Measurements from ENCODE around the gene VDR.

Gene VDR

DNA sequence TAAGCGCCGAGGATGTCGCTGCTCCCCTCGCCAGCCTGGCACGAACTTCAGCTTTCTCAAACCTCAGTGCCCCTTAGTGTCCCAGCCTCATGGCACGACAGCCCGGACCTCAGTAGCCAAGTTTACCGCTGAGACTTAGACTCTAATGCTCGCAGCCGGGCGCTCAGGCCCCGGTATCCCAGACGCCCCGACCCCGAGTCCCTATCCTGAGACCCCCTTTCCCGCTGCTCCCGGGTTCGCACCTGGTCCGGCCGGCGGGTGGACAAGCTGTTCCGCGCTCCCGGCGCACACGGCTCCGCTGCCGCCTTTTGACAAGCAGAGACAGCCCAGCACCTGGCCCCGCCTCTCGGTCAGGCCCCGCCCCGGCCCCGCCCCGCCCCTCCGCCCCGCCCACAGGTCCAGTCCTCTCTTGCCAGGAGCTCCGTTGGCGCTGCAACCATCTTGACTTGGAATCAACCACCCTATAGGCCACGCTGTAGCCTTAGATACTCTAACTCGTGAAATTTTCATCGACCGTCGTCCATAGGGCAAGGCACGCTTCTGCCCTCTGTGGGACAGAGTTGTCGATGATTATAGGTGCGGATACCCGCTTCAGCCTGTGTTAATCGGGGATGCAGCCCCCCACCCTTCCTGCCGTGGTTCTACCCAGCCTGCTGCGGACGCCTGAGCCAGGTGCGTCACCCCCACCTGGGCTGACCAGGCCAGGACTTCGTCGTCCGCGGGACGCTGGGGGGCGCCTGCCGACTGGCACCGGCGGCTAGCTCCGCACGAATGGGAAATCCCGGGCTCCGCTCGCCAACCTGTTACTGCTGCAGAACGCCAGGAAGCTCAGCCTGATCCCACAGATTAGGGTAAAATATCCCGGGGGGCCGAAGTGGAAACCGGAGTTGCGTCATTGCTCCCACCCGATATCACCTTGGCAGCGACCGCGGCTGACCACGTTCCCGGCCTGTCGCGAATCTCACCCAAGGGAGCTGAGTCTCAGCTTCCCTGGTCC lies at the start of gene VDR:
TSS of gene VDR (minus strand) at position 282 of the 997 bp plus-strand sequence. CDS start 25,881 bp downstream, outside the sequence.
- DNase-seq = peak; percentile 81
- in situ Hi-C loops (cut with MboI; ENCODE audit: low pct_unique_long_range_greater_than_20kb, low sequenced_read_pairs) = no loop called here

DNA sequence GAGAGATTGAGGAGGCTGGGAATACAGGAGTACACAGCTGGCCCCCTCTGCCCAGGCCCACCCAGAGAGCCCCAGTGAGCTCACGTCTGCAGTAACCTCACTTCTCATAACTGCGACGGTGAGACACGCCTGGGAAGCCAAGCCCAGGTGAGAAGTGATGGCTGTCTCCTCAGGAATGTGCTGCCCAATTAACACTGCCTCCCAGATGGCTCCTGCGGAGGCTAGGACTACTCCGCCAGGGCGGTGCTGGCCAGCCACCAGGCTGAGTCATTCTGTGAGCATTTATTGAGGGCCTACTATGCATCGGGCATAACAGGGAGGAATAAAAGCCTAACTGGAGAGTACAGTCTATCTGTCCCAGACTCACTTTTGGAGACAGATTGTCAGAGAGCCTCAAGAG lies 49.3 kb upstream of the VDR start:
- no peak for DNase-seq
- in situ Hi-C loops (cut with MboI; ENCODE audit: low pct_unique_long_range_greater_than_20kb, low sequenced_read_pairs) = no loop called here

DNA sequence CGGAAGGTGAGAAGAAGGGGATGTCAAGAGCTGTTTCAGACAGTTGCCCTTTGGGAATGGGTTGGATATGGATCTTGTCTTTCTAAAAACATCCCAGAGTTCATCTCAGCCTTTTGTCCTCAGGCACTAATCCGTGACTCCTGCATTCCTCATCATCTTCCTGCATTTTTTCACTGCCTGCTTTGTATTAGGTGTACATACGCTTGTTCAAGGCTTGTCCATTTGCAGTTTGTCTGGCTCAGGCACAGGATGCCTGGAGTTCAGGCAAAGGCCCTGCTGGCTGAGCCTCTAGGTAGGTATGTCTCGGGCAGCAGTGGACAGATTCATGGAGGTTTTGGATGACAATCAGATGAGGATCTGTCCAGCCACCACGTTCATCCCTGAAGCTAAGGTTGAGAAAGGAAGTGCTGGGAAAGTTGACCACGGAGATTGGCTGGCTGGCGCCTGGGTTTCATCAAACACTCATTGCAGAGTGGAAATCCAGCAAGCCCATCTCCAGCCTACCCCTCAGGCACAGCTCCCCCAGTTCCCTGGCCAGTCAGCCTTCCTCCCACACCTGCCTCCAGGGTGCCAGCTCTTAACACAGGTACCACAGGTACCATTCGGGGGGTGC lies 46.2 kb upstream of the VDR start:
- DNase-seq = no peak
- in situ Hi-C loops (cut with MboI; ENCODE audit: low pct_unique_long_range_greater_than_20kb, low sequenced_read_pairs) = no loop called here

DNA sequence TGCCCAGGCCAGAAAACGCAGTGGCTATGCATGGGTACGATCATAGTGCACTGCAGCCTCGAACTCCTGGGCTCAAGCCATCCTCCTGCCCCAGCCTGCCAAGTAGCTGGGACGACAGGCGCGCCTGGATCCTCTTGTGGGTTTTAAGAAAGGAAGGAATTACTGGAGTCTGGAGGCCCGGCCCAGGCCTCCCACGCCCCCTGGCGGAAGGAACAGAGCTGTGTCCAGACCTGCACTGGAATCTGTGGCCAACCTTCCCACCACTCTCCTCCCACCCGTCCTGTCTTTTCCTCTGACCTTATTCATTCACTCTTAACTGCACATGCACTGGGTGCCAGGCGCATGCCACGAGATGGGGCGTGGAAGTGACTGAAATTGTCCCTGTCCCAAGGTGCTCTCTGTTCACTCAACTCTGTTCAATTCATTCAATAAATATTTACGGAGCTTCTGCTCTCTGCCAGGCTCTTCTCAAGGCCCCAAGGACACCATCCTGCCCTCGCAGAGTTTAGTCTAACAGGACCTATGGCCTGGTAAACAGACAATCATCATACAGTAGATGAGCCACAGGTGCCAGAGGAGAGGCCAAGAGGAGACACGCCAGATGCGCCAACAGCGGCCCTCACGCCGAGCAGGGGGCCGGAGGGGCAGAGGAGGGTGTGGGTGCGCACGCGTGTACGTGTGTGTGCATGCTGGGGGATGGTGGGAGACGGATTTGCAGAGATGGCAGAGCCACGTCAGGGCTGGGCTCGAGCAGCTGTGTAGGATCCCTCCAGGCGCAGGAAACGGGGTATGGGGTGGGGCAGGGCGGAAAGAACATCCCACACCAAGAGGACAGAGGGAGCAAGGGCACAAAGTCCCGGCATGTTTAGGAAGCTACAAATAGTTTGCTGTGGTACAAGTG lies 44.9 kb upstream of the VDR start:
- in situ Hi-C loops (cut with MboI; ENCODE audit: low pct_unique_long_range_greater_than_20kb, low sequenced_read_pairs) = no loop called here

DNA sequence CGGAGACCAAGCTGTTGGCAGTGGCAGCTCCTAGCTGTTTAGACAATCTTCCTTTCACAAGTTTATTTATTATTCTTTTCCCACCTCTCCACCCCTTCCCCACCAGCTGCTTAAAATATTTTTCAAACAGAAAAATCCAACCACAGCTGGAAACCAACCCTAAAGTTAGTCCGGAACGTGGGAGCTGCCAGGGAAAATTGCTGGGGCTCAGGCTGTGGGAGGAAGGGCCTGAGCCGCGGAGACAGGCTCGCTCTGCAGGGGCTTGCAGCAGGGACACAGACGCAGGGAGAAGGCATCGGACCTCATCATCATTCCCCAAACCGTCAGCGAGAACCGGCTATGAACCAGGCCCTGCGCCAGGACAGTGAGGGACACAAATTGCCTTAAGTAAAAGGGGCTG lies 42.5 kb upstream of the VDR start:
- DNase-seq = no peak
- in situ Hi-C loops (cut with MboI; ENCODE audit: low pct_unique_long_range_greater_than_20kb, low sequenced_read_pairs) = no loop called here

More for the DNA sequence above, 44.9 kb upstream of the VDR start:
- DNase-seq = peak; percentile 81

DNA sequence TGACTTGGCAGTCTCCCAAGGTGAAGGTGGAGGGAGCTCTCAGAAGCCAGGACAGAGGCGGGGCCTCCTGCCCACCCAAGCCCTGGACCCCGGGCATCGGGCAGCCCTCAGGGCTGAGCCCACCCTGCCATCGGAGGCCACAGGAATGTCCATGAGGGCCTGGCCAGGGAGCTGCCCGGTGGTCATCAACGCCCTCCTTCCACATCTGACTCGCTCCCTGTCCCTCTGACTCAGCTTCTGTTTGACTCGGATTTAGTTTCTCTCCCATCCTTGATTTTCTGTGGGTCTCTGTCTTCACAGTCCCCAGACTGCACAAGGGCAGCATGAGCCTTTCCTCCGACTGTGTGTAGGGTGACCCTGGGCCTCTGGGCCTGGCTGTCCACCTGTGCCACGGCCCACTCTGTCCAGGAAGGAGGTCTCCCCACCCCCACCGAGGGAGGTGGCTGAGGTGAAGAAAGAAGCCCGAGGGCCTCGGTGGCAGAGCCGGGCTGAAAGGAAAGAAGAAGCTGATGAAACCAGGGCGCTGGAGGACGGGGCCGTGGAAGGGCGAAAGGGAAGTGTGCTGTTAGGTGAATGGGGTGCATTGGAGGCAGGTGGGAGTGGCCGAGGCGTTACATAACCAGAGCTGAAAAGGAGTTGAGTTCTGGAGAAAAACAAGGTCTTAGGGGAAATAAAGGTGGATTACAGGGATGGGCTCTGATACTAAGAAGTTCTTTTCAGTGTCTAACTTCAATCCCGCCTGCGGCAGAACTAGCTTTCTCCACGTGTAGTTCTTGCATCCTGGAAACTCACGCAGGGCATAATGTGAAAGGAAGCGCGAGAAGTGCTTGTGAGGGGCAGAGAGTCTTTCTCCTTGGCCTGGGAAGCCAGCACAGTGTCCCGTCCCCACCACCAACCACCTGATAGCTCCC lies 41.9 kb upstream of the VDR start:
- peak; percentile 54 for DNase-seq
- in situ Hi-C loops (cut with MboI; ENCODE audit: low pct_unique_long_range_greater_than_20kb, low sequenced_read_pairs) = no loop called here

DNA sequence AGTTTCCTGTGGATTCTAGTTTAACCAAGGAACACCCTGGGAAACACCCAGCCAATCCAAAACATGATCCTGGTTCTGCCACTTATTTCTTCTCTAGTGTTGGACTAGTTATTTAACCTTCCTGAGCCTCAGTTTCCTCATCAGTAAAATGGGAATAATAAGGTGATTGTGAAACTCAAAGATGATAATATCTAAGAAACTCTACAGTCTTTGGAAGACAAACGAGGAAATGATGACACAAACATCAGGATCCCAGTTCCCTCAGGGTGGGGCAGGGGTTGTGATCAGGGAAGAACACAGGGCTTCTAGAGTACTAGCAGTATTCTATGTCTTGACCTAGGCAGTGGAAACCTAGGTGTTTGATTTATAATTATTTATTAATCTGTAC lies 40.5 kb upstream of the VDR start:
- no peak for DNase-seq
- in situ Hi-C loops (cut with MboI; ENCODE audit: low pct_unique_long_range_greater_than_20kb, low sequenced_read_pairs) = no loop called here

DNA sequence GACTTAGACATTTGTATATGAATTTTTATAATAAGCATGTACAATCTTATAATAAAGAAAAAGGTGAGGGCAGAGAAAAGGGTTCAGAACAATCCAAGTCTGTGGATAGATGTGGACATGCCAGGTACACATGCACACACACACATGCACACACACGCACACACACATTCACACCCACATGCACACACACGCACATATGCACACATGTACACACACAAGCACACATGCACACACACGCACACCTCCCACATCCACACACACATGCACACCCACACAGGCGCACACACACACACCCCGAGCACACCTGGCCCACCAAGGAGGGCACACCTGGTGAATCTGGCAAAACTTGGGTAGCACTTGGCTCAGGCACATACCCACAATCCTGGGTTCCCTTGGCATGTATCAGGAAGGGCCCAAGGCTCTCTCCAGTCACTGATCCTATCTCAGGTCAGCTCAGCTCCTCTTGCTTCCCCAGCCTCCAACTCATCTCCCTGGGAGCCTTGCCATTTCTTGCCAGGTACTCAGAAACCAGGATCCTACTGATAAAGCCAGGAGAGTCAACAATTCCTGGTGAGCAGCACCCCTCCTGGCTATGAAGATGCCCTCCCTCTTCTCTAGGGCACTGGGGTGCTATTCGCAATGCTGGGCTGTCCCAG lies 40.0 kb upstream of the VDR start:
- DNase-seq = no peak
- in situ Hi-C loops (cut with MboI; ENCODE audit: low pct_unique_long_range_greater_than_20kb, low sequenced_read_pairs) = no loop called here

DNA sequence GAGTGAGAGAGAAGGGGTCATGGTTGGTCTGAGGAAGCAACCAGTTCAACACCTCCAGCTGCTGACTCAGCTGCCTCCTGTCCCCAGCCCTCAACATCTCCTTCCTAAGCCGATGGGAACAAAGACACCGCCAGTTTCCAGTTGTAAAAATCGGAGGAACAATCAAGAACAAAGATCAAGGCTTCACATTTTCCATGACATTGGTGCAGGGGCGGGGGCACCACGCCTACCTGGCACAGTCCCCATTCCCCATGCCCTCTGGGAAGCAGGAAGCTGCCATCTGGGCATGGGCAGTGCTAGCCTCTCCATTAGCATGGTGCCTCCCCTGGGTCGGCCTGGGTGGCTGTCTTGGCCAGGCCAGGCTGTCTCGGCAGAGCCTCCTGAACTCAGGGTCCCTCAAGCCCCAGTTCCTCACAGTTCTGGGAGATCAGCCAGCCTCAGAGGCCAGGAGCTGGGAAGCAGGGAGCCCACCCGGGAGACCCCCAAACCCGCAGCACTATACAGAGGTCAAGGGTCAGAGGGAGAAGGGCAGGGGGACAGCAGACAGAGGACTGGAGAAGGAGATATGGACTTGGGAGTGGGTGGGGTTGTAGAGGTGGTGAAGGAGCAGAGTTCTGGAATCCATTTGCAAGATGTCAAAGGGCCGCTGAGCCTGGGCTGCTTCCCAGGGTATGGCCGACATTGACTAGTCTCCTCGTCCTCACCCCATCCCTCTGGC lies 39.0 kb upstream of the VDR start:
- DNase-seq = no peak
- in situ Hi-C loops (cut with MboI; ENCODE audit: low pct_unique_long_range_greater_than_20kb, low sequenced_read_pairs) = no loop called here

DNA sequence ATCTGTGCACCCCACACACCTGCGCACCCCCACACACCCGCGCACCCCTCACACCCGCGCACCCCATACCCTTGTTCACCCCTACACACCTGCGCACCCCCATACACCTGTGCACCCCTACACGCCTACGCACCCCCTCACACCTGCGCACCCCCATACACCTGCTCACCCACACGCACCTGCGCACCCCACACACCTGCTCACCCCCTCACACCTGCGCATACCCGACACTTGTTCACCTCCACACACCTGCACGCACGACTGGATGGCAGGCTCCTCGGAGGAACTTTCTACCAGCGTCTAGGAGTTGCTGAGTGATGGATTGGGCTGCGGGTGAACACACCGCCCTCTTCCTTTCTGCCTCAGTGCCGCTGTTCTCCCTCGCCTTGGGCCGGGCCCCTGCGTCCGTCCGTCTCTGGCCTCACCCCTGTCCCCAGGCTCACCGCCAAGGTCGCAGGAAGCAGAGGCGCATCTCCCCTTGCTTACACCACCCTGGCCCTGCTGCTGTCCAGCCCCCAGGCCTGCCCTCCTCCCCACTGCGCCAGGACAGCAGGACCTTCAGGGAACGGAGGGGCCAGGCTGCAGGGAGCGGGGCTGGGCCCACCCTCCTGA lies 37.9 kb upstream of the VDR start:
- in situ Hi-C loops (cut with MboI; ENCODE audit: low pct_unique_long_range_greater_than_20kb, low sequenced_read_pairs) = no loop called here
- no peak for DNase-seq

DNA sequence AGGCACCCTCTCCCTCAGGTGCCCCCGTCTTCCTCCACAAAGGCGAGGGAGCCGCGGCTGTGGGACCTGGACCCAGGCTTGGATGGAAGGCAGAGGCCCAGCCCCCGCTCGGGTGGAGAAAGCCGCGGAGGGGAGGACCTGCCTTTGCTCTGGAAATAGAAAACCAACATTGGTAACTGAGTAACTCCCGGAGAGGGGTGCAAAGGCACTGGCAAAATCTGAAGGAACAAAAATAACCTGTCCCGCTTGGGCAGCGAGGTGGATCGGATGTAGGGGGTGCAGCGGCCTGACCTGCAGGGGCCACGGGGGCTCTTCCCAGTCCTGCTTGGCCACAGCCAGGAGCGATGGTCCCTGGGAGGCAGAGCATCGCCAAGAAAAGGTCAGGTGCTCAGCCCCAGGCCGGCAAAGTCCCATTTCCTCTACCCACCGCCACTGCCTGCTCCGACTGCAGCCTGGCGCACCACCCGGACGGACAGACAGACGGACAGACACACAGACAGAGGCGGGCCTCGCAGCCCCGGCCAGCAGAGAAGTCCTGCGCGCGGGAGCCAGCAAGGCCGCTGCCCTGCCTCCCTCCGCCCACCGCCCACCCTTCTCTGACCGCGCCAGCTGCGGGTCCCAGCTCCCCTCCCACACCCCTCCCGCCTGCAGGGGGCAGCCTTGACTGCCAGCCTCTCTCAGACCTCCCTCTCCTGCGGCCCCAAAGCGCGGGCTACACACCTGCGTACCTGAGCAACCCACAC lies 37.2 kb upstream of the VDR start:
- in situ Hi-C loops (cut with MboI; ENCODE audit: low pct_unique_long_range_greater_than_20kb, low sequenced_read_pairs) = no loop called here
- peak; percentile 18 for DNase-seq

DNA sequence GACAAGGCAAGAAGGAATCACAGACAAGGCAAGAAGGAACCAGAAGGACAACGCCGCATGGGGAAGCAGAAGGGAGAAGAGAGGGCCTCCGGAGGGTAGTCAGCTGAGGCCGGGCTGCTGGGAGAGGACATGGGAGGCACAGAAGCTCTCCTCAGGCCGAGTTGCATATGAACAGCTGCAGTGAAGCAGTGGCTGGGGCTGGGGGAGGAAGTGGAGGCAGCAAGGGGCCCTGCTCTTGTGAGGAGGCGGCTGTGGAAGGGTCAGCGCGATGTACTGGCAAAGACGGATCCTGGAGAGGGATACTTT lies 36.6 kb upstream of the VDR start:
- DNase-seq = no peak

DNA sequence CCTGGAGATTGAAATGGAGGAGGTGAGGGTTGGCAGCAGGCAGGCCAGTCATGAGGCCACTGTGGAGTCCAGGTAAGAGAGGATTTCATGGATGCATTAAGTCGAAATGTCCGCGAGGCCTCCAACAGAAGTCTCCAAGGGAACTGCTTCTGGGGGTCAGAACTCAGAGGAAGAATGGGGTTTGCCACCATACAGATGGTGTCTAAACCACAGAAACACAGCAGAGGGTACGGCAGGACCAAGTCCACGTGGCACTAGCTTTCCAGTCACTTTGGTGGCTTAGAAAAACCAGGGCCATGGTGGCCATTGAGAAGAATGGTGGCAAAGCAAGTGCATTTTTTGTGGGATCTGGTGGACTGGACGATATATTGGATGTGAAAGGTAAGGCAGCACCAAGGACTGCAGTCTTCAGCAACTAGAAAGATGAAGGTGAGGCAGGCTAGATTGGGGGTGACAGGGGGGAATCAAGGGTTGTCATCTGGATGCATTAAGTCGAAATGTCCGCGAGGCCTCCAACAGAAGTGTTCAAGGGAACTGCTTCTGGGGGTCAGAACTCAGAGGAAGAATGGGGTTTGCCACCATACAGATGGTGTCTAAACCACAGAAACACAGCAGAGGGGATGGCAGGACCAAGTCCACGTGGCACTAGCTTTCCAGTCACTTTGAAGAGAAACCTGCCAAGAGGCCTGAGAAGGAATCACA lies 36.1 kb upstream of the VDR start:
- in situ Hi-C loops (cut with MboI; ENCODE audit: low pct_unique_long_range_greater_than_20kb, low sequenced_read_pairs) = no loop called here
- no peak for DNase-seq

More for the DNA sequence above, 36.6 kb upstream of the VDR start:
- in situ Hi-C loops (cut with MboI; ENCODE audit: low pct_unique_long_range_greater_than_20kb, low sequenced_read_pairs) = no loop called here

DNA sequence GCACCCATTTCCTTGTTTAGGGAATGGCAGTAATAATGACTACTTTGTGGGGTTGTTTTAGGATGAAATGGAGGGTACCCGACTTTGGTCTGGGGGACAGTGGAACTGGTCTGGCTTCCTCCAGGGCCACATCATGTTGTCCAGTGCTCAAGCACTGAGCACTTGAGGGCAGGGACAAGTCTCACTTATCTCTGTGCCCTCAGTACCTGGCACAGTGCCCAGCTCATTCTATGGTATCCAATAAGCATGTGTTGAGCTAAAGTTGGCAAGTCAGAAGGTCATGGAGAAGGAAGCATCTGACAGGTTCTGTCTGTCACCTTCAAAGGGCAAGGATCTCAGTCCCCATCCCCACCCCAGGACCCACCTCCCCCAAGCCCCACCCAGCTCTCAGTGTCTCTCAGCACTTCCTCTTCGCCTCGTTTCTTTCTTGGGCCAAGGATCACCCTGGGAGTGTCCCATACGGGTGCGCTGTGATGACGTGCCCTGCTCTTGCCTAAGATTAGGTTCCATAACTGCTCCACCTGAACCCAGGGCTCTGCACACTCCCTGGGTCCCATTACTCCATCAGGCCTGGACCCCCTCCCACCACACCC lies 34.3 kb upstream of the VDR start:
- in situ Hi-C loops (cut with MboI; ENCODE audit: low pct_unique_long_range_greater_than_20kb, low sequenced_read_pairs) = no loop called here
- no peak for DNase-seq

DNA sequence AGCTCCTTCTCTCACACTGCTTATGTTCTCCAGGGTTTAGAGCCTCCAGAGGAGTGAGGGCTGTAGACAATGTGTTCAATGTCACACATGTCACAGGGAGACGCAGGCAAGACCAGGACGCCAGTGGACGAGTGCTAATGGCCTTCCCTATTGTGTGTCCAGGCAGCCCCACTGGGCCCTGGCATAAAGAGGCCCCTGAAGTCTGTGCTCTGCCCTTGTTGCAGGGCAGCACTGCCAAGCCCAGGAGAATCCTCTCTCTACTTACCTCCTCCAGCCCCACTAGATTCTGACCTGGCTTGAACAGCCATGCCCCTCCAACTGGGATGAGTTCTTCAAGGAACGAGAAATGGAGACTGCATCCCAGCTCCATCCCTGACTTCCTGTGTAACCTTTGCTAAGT lies 33.8 kb upstream of the VDR start:
- in situ Hi-C loops (cut with MboI; ENCODE audit: low pct_unique_long_range_greater_than_20kb, low sequenced_read_pairs) = no loop called here
- no peak for DNase-seq

DNA sequence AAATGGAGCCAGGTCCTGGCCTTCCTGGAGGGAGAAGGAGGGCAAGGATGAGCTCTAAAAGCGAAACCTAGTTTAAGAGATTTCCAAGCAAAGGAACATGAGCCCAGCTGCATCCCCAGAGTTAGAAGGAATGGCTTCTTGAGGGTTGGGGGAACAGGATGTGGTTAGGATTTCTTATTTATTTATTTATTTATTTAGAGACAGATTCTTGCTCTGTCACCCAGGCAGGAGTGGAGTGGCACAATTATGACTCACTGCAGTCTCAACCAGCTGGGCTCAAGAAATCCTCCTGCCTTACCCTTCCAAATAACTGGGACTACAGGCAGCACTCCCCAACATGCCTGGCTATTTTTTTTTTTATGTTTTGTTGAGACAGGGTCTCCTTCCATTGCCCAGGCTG lies 33.3 kb upstream of the VDR start:
- in situ Hi-C loops (cut with MboI; ENCODE audit: low pct_unique_long_range_greater_than_20kb, low sequenced_read_pairs) = no loop called here
- DNase-seq = no peak

Data from KBM-7 (cell line).